WTC11 (cell line): ENCODE data around the gene TRIM62.

ENCODE experiments used
- ELF4 ChIP-seq: sonication (generic); formaldehyde crosslinking; IDR thresholded peaks from 2 replicates; pipeline ENCODE4 v1.8.1; 2022; ENCODE audit warnings: low read depth, mild to moderate bottlenecking, moderate library complexity, missing genetic modification reagents
- FOXP1 ChIP-seq: sonication (generic); formaldehyde crosslinking; IDR thresholded peaks from 2 replicates; pipeline ENCODE4 v1.8.0; 2022; ENCODE audit warnings: missing genetic modification reagents, mild to moderate bottlenecking, moderate library complexity, borderline replicate concordance
- GTF2I ChIP-seq: fragments of 250-450 bp; sonication (Bioruptor Pico); conservative IDR thresholded peaks from 2 replicates; pipeline ENCODE4 v1.4.0; 2021; ENCODE audit warnings: mild to moderate bottlenecking
- NR2C2 ChIP-seq: sonication (generic); formaldehyde crosslinking; IDR thresholded peaks from 2 replicates; pipeline ENCODE4 v1.8.0; 2022; ENCODE audit warnings: mild to moderate bottlenecking, missing genetic modification reagents
- TEAD4 ChIP-seq: sonication (generic); formaldehyde crosslinking; IDR thresholded peaks from 2 replicates; pipeline ENCODE4 v1.8.0; 2022; ENCODE audit warnings: mild to moderate bottlenecking, missing genetic modification reagents
- ZBTB21 ChIP-seq: sonication (generic); formaldehyde crosslinking; IDR thresholded peaks from 2 replicates; pipeline ENCODE4 v1.8.1; 2023; ENCODE audit warnings: mild to moderate bottlenecking, missing genetic modification reagents, borderline replicate concordance
- TF ChIP-seq, protein P1 (sequence below): fragments of 200-600 bp; IDR thresholded peaks from 2 replicates; pipeline ENCODE4 v1.8.0; 2022; ENCODE audit warnings: antibody characterized with exemption
- TF ChIP-seq, protein P2 (sequence below): sonication (generic); formaldehyde crosslinking; IDR thresholded peaks from 2 replicates; pipeline ENCODE4 v1.8.1; 2023; ENCODE audit warnings: mild to moderate bottlenecking, missing genetic modification reagents, moderate library complexity
- TF ChIP-seq, protein P3 (sequence below): fragments of 250-450 bp; sonication (Bioruptor Pico); IDR thresholded peaks from 2 replicates; pipeline ENCODE4 v1.9.0; 2021; ENCODE audit warnings: mild to moderate bottlenecking
- TF ChIP-seq, protein P4 (sequence below): sonication (generic); formaldehyde crosslinking; IDR thresholded peaks from 2 replicates; pipeline ENCODE4 v1.8.1; 2023; ENCODE audit warnings: mild to moderate bottlenecking, missing genetic modification reagents
- TF ChIP-seq, protein P5 (sequence below): fragments of 250-450 bp; sonication (Bioruptor Pico); IDR thresholded peaks from 2 replicates; pipeline ENCODE4 v1.8.0; 2021; ENCODE audit warnings: mild to moderate bottlenecking

DNA sequence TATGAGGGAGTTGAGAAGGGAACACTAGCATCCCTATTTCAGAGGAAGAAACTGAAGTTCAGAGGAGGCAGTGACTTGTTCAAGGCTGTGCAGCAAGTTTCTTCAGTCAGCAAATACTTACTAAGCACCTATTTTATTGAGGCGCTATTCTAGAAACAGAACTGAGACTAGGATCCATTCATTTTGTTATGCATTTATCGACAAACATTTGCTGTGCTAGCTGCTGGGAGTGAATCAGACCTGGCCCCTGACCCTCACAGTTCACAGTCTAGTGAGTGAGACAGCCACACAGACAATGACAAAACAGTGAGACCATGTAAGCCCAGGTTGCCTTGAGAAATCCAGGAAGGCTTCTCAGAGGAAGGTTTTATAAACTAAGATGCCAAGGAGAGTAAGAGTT, 28.2 kb downstream of the TRIM62 start:
- TF ChIP-seq, protein P1, sequence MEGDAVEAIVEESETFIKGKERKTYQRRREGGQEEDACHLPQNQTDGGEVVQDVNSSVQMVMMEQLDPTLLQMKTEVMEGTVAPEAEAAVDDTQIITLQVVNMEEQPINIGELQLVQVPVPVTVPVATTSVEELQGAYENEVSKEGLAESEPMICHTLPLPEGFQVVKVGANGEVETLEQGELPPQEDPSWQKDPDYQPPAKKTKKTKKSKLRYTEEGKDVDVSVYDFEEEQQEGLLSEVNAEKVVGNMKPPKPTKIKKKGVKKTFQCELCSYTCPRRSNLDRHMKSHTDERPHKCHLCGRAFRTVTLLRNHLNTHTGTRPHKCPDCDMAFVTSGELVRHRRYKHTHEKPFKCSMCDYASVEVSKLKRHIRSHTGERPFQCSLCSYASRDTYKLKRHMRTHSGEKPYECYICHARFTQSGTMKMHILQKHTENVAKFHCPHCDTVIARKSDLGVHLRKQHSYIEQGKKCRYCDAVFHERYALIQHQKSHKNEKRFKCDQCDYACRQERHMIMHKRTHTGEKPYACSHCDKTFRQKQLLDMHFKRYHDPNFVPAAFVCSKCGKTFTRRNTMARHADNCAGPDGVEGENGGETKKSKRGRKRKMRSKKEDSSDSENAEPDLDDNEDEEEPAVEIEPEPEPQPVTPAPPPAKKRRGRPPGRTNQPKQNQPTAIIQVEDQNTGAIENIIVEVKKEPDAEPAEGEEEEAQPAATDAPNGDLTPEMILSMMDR, result no peak
- TF ChIP-seq TEAD4 (no peak), NR2C2 (CRISPR knock-in tag) (no peak), FOXP1 (no peak), GTF2I (CRISPR knock-in tag) (no peak), ELF4 (CRISPR knock-in tag) (no peak), ZBTB21 (CRISPR knock-in tag) (no peak)
- TF ChIP-seq, protein P2, sequence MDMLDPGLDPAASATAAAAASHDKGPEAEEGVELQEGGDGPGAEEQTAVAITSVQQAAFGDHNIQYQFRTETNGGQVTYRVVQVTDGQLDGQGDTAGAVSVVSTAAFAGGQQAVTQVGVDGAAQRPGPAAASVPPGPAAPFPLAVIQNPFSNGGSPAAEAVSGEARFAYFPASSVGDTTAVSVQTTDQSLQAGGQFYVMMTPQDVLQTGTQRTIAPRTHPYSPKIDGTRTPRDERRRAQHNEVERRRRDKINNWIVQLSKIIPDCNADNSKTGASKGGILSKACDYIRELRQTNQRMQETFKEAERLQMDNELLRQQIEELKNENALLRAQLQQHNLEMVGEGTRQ (CRISPR knock-in tag), result no peak
- TF ChIP-seq, protein P3, sequence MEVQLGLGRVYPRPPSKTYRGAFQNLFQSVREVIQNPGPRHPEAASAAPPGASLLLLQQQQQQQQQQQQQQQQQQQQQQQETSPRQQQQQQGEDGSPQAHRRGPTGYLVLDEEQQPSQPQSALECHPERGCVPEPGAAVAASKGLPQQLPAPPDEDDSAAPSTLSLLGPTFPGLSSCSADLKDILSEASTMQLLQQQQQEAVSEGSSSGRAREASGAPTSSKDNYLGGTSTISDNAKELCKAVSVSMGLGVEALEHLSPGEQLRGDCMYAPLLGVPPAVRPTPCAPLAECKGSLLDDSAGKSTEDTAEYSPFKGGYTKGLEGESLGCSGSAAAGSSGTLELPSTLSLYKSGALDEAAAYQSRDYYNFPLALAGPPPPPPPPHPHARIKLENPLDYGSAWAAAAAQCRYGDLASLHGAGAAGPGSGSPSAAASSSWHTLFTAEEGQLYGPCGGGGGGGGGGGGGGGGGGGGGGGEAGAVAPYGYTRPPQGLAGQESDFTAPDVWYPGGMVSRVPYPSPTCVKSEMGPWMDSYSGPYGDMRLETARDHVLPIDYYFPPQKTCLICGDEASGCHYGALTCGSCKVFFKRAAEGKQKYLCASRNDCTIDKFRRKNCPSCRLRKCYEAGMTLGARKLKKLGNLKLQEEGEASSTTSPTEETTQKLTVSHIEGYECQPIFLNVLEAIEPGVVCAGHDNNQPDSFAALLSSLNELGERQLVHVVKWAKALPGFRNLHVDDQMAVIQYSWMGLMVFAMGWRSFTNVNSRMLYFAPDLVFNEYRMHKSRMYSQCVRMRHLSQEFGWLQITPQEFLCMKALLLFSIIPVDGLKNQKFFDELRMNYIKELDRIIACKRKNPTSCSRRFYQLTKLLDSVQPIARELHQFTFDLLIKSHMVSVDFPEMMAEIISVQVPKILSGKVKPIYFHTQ, result no peak
- TF ChIP-seq, protein P4, sequence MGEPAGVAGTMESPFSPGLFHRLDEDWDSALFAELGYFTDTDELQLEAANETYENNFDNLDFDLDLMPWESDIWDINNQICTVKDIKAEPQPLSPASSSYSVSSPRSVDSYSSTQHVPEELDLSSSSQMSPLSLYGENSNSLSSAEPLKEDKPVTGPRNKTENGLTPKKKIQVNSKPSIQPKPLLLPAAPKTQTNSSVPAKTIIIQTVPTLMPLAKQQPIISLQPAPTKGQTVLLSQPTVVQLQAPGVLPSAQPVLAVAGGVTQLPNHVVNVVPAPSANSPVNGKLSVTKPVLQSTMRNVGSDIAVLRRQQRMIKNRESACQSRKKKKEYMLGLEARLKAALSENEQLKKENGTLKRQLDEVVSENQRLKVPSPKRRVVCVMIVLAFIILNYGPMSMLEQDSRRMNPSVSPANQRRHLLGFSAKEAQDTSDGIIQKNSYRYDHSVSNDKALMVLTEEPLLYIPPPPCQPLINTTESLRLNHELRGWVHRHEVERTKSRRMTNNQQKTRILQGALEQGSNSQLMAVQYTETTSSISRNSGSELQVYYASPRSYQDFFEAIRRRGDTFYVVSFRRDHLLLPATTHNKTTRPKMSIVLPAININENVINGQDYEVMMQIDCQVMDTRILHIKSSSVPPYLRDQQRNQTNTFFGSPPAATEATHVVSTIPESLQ (CRISPR knock-in tag), result no peak
- TF ChIP-seq, protein P5, sequence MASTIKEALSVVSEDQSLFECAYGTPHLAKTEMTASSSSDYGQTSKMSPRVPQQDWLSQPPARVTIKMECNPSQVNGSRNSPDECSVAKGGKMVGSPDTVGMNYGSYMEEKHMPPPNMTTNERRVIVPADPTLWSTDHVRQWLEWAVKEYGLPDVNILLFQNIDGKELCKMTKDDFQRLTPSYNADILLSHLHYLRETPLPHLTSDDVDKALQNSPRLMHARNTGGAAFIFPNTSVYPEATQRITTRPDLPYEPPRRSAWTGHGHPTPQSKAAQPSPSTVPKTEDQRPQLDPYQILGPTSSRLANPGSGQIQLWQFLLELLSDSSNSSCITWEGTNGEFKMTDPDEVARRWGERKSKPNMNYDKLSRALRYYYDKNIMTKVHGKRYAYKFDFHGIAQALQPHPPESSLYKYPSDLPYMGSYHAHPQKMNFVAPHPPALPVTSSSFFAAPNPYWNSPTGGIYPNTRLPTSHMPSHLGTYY, result no peak
